ENCODE data around the gene METTL27. TPM values are rescaled to one million over a fixed set of nuclear protein-coding genes. Genes with fewer than 3 reads are reported as not detected.
A peak's percentile ranks its signal among the peaks of the same experiment; 100 is the strongest.
"Not testable (repeated sequence)": the region's sequence is repeated elsewhere in the genome, so short reads cannot be mapped to it uniquely, and the experiment has no call there.

METTL27 gene
- total RNA-seq: 1.2 and 1.8 TPM in 2 replicates

GRCh38 chr7:73842067-73842976 is at the start of gene METTL27:
METTL27 (minus strand) TSS chr7:73842516; CDS start chr7:73842140, 376 bp downstream.
- H3K4me1 Mint-ChIP-seq (ENCODE audit: low read depth): peaks cover 10% of the 10 kb centered on the region
- peaks cover 10% of the 10 kb centered on the region for H3K27me3 Mint-ChIP-seq (ENCODE audit: insufficient read depth)
- peak; percentile 87 for DNase-seq (ENCODE audit: low spot score)
- H3K36me3 Mint-ChIP-seq (ENCODE audit: low read depth): no peaks in the 10 kb centered on the region
- H3K9me3 Mint-ChIP-seq: no peaks in the 10 kb centered on the region
- peak within 1 kb of the TSS; percentile 83 for H3K4me3 Mint-ChIP-seq
- intact Hi-C loops (cut with micrococcal nuclease): loop anchor here (1.0 to 2.0 kb wide), 6 partner anchors 9 to 320 kb away; partner anchors contain the start of genes ABHD11, BAZ1B, BUD23 and DNAJC30
- H3K27ac Mint-ChIP-seq: peak within 1 kb of the TSS; percentile 73

GRCh38 chr7:73891178-73891885 is 49.0 kb upstream of the METTL27 start:
- Mint-ChIP-seq H3K4me3 (no peak overlapping the region), H3K27ac (no peak overlapping the region), H3K36me3 (ENCODE audit: low read depth) (no peaks in the 10 kb centered on the region), H3K9me3 (no peaks in the 10 kb centered on the region), H3K4me1 (ENCODE audit: low read depth) (no peaks in the 10 kb centered on the region), H3K27me3 (ENCODE audit: insufficient read depth) (peaks cover 8% of the 10 kb centered on the region)
- intact Hi-C loops (cut with micrococcal nuclease): no loop called here
- DNase-seq (ENCODE audit: low spot score): no peak

- no peak overlapping the region for H3K27ac Mint-ChIP-seq
- DNase-seq (ENCODE audit: low spot score): no peak
- peaks cover 8% of the 10 kb centered on the region for H3K27me3 Mint-ChIP-seq (ENCODE audit: insufficient read depth)
- H3K4me1 Mint-ChIP-seq (ENCODE audit: low read depth): no peaks in the 10 kb centered on the region
- H3K9me3 Mint-ChIP-seq: no peaks in the 10 kb centered on the region
- H3K36me3 Mint-ChIP-seq (ENCODE audit: low read depth): no peaks in the 10 kb centered on the region
- intact Hi-C loops (cut with micrococcal nuclease): no loop called here
- H3K4me3 Mint-ChIP-seq: no peak overlapping the region
These were observed 48.3 kb upstream of the METTL27 start for GRCh38 chr7:73890555-73891147.

GRCh38 chr7:73888959-73889358 is 46.6 kb upstream of the METTL27 start:
- H3K9me3 Mint-ChIP-seq: no peaks in the 10 kb centered on the region
- intact Hi-C loops (cut with micrococcal nuclease): no loop called here
- H3K4me1 Mint-ChIP-seq (ENCODE audit: low read depth): no peaks in the 10 kb centered on the region
- H3K27me3 Mint-ChIP-seq (ENCODE audit: insufficient read depth): peaks cover 10% of the 10 kb centered on the region
- no peaks in the 10 kb centered on the region for H3K36me3 Mint-ChIP-seq (ENCODE audit: low read depth)
- H3K27ac Mint-ChIP-seq: no peak overlapping the region
- DNase-seq (ENCODE audit: low spot score): no peak
- no peak overlapping the region for H3K4me3 Mint-ChIP-seq

- Mint-ChIP-seq H3K27me3 (ENCODE audit: insufficient read depth) (peaks cover 10% of the 10 kb centered on the region), H3K27ac (no peak overlapping the region), H3K9me3 (no peaks in the 10 kb centered on the region), H3K4me3 (no peak overlapping the region), H3K4me1 (ENCODE audit: low read depth) (no peaks in the 10 kb centered on the region), H3K36me3 (ENCODE audit: low read depth) (no peaks in the 10 kb centered on the region)
- intact Hi-C loops (cut with micrococcal nuclease): no loop called here
- DNase-seq (ENCODE audit: low spot score): no peak
These were observed 45.4 kb upstream of the METTL27 start for GRCh38 chr7:73887762-73888161.

- H3K27ac Mint-ChIP-seq: no peak overlapping the region
- no peaks in the 10 kb centered on the region for H3K4me1 Mint-ChIP-seq (ENCODE audit: low read depth)
- no peaks in the 10 kb centered on the region for H3K9me3 Mint-ChIP-seq
- H3K36me3 Mint-ChIP-seq (ENCODE audit: low read depth): no peaks in the 10 kb centered on the region
- intact Hi-C loops (cut with micrococcal nuclease): no loop called here
- peaks cover 10% of the 10 kb centered on the region for H3K27me3 Mint-ChIP-seq (ENCODE audit: insufficient read depth)
- H3K4me3 Mint-ChIP-seq: no peak overlapping the region
- DNase-seq (ENCODE audit: low spot score): no peak
These were observed 43.9 kb upstream of the METTL27 start for GRCh38 chr7:73885975-73886798.

- H3K27ac Mint-ChIP-seq: no peak overlapping the region
- H3K4me3 Mint-ChIP-seq: no peak overlapping the region
- H3K36me3 Mint-ChIP-seq (ENCODE audit: low read depth): no peaks in the 10 kb centered on the region
- no peaks in the 10 kb centered on the region for H3K9me3 Mint-ChIP-seq
- peaks cover 10% of the 10 kb centered on the region for H3K27me3 Mint-ChIP-seq (ENCODE audit: insufficient read depth)
- no peak for DNase-seq (ENCODE audit: low spot score)
- no peaks in the 10 kb centered on the region for H3K4me1 Mint-ChIP-seq (ENCODE audit: low read depth)
- intact Hi-C loops (cut with micrococcal nuclease): no loop called here
These were observed 43.2 kb upstream of the METTL27 start for GRCh38 chr7:73885433-73885974.

- H3K4me3 Mint-ChIP-seq; H3K27ac Mint-ChIP-seq; intact Hi-C loops (cut with micrococcal nuclease); H3K36me3 Mint-ChIP-seq (ENCODE audit: low read depth); H3K4me1 Mint-ChIP-seq (ENCODE audit: low read depth); DNase-seq (ENCODE audit: low spot score); H3K9me3 Mint-ChIP-seq: not testable (repeated sequence)
- H3K27me3 Mint-ChIP-seq (ENCODE audit: insufficient read depth): peaks cover 12% of the 10 kb centered on the region
These were observed 42.6 kb upstream of the METTL27 start for GRCh38 chr7:73884867-73885422.

- H3K4me1 Mint-ChIP-seq (ENCODE audit: low read depth): no peaks in the 10 kb centered on the region
- DNase-seq (ENCODE audit: low spot score): no peak
- no peaks in the 10 kb centered on the region for H3K36me3 Mint-ChIP-seq (ENCODE audit: low read depth)
- no peaks in the 10 kb centered on the region for H3K9me3 Mint-ChIP-seq
- peaks cover 4% of the 10 kb centered on the region for H3K27me3 Mint-ChIP-seq (ENCODE audit: insufficient read depth)
- no peak overlapping the region for H3K27ac Mint-ChIP-seq
- no peak overlapping the region for H3K4me3 Mint-ChIP-seq
- intact Hi-C loops (cut with micrococcal nuclease): no loop called here
These were observed 39.7 kb upstream of the METTL27 start for GRCh38 chr7:73882047-73882402.

GRCh38 chr7:73881352-73882046 is 39.2 kb upstream of the METTL27 start:
- Mint-ChIP-seq H3K36me3 (ENCODE audit: low read depth) (no peaks in the 10 kb centered on the region), H3K9me3 (no peaks in the 10 kb centered on the region), H3K27ac (no peak overlapping the region), H3K4me3 (no peak overlapping the region), H3K4me1 (ENCODE audit: low read depth) (no peaks in the 10 kb centered on the region), H3K27me3 (ENCODE audit: insufficient read depth) (peaks cover 4% of the 10 kb centered on the region)
- no peak for DNase-seq (ENCODE audit: low spot score)
- intact Hi-C loops (cut with micrococcal nuclease): no loop called here

- Mint-ChIP-seq H3K27ac (no peak overlapping the region), H3K9me3 (no peaks in the 10 kb centered on the region), H3K36me3 (ENCODE audit: low read depth) (no peaks in the 10 kb centered on the region), H3K4me3 (no peak overlapping the region), H3K4me1 (ENCODE audit: low read depth) (no peaks in the 10 kb centered on the region), H3K27me3 (ENCODE audit: insufficient read depth) (peaks cover 4% of the 10 kb centered on the region)
- intact Hi-C loops (cut with micrococcal nuclease): no loop called here
- no peak for DNase-seq (ENCODE audit: low spot score)
These were observed 38.5 kb upstream of the METTL27 start for GRCh38 chr7:73880755-73881328.
